ENCODE results near the gene IPO11.
"Not testable (repeated sequence)": the region's sequence is repeated elsewhere in the genome, so short reads cannot be mapped to it uniquely, and the experiment has no call there.

The IPO11 gene

DNA sequence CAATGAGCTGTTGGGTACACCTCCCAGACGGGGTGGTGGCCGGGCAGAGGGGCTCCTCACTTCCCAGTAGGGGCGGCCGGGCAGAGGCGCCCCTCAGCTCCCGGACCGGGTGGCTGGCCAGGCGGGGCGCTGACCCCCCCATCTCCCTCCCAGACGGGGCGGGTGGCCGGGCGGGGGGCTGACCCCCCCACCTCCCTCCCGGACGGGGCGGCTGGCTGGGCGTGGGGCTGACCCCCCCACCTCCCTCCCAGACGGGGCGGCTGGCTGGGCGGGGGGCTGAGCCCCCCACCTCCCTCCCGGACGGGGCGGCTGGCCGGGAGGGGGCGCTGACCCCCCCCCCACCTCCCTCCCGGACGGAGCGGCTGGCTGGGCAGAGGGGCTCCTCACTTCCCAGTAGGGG lies 100.5 kb downstream of the IPO11 start:
- DNase-seq (ENCODE audit: low read depth in 2 of 2): not testable (repeated sequence)

DNA sequence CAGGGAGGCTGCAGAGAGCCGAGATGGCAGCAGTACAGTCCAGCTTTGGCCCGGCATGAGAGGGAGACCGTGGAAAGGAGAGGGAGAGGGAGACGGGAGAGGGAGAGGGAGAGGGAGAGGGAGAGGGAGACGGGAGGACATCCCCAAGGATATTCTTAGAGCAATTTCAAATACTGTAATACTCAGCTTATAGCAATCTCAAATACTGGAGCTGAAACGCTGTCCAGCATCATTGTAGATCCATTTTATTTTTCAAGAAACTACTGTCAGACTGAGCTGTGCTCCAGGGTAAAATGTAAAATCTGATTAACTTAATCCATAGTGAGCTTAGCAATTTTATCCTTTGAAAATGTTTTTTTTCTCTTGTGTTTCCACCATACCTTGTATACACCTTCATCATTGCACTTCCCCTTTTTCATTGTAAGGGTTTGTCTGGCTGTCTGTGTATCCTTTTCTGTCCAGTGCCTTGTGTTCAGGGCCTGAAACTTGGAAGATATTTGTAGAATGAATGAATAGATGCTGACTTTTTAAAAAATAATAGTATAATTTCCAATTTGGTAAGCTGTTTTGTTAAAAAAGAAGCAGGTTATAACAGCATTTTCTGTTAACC lies 102.1 kb downstream of the IPO11 start:
- DNase-seq (ENCODE audit: low read depth in 2 of 2): no peak

DNA sequence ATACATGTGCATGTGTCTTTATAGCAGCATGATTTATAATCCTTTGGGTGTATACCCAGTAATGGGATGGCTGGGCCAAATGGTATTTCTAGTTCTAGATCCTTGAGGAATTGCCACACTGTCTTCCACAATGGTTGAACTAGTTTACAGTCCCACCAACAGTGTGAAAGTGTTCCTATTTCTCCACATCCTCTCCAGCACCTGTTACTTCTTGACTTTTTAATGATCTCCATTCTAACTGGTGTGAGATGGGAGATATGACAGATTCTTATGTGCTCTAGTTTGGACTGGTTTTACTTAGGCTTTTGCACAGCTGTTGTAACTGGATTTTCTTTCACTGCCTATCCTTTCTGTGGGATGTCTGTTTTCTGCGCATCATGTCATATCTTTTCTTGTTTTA lies 108.2 kb downstream of the IPO11 start:
- not testable (repeated sequence) for DNase-seq (ENCODE audit: low read depth in 2 of 2)

DNA sequence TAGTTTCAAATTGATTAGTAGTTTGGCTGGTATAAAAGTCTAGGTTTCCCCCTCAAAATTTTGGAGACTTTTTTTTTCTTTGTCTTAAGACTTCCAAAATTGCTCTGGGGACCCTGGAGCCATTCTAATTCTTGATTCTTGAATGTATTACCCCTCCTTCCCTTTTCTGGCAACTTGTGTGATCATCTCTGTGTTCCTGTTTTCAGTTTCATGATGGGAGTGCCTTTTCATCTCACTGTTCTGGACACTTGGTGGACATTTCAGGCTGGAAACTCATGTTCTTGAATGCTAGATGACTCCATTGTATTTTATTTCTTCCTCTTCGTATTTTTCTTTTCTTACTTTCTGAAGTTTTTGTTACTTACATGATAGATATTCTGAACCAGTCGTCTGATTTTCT lies 108.8 kb downstream of the IPO11 start:
- DNase-seq (ENCODE audit: low read depth in 2 of 2): no peak

DNA sequence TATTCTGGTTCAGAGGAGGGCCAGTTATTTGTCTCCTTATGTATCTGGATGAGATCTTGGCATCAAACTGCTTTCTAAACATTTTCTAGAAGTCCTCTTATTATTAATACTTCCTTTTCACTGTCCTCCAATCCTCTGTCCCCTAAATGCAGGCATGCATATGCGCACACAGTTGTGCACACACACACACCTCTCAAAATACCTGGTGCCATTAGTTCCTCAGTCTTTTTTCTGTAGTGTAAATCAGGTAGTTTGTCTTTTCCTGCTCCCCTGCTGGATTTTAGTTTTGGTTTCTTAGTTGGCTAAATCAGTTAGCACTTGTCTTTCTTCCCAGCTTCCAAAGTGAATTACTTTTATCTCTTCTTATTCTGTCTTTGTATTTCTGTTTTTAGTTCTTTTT lies 110.2 kb downstream of the IPO11 start:
- no peak for DNase-seq (ENCODE audit: low read depth in 2 of 2)

DNA sequence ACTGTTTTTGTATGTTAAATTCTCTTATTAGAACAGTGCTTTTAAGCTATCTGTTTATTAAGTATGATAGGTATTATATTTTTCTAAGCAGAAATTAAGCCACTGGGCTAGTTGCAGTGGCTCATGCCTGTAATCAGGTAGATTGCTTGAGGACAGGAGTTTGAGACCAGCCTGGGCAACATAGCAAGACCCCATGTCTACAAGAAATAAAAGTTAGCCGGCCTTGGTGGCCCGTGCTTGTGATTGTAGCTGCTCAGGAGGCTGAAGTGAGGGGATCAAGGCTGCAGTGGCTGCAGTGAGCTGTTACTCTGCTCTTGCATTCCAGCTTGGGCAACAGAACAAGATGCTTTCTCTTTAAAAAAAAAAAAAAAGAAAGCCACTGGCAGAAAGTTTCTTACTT lies 121.0 kb downstream of the IPO11 start:
- DNase-seq (ENCODE audit: low read depth in 2 of 2): no peak

DNA sequence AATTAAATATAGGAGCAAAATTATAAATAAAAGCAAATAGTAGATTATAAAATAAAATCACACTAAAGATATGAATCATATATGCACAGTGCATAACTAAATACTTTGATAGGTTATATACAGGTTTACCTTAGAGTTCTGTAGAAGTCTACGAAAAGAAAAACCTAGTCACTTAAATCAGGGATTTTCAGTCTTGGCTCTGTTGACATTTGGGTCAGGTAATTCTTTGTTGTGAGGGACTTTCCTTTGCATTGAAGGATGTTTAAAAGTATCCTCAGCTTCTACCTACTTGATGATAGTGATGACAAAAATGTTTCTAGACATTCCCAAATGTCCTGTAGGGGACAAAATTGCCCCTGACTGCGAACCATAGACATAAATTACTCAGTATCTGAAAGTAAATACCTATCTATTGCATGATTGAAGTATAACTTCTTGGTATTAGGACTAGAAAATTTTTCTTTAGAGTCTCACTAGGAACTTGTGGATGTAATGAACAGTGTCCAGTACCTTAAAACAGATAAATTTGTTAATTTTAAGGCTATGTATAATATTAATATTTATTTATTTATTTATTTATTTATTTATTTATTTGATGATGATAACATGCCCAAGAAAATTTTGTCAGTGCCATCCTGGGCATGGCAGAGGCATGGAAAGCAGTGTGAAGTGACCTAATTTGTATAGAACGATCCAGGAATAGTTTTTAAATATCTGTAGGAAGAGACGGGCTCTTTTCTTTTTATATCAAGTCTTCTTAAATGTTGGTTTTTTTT lies 122.1 kb downstream of the IPO11 start:
- no peak for DNase-seq (ENCODE audit: low read depth in 2 of 2)

DNA sequence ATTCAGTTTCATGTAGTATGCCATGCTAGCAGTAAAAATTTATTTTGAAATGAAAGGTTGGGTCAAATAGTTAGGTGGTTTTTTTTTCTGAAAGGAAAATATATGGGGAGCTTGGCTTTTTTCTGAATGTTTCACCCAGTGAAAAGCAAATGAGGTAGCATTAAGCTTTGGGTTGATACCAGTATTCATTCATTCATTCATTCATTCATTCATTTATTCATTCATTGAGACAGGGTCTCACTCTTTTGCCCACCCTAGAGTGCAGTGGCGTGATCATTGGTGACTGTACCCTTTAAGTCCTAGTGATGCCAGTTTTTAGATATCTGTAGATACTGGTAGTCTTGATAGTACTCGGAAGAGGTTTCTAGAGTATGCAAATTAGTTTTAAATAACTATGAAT lies 123.7 kb downstream of the IPO11 start:
- DNase-seq (ENCODE audit: low read depth in 2 of 2): no peak

DNA sequence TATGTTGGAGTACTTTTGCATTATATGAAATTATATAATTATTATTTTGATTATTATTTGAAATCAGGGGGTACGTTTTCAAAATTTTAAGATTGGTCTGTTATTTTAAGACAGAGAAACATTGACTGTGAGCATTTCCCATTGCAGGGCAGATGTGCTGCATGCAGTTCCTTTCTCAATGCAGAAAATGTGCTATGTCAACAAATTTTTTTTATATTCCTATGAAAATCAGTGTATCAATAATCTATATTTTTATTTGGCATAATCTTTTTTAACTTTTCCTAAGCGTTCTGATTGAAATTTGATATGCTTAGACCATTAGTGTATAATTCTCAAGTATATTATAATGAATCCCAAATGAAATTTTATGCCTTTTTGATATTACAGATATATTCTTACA lies 124.2 kb downstream of the IPO11 start:
- no peak for DNase-seq (ENCODE audit: low read depth in 2 of 2)

DNA sequence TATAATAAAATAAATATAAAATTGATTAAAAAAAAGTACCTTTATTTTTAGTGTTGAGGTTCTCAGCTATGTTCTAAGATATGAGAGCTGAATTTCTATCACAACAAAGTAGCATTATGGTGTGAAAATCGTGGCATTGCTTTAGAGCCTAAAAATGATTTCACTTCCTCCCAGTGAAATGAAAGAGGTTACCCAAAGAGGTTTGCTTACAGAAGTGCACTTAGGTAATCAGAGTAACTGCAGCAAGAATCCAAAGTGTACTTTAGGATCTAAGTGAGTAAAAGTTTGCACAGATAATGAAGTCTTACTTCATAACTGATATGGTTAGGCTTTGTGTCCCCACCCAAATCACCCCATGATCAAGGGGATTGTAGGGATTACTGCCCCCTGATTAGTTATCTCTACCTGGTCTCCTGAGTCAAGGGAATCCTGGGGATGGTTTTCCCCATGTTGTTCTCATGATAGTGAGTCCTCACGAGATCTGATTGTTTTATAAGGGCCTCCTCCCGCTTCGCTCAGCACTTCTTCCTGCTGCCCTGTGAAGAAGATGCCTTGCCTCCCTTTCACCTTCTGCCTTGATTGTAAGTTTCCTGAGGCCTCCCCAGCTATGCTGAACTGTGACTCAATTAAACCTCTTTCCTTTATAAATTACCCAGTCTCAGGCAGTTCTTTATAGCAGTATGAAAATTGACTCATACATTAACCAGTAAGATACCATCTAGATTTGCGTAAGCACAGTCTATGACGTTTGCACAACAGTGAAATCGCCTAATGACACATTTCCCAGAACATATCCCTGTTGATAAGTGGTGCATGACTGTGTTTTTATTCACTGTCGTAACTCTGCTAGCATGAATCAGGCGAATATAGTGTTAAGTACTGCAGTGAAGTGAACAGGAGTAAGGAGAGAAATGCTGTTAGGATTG lies 125.7 kb downstream of the IPO11 start:
- DNase-seq (ENCODE audit: low read depth in 2 of 2): no peak

DNA sequence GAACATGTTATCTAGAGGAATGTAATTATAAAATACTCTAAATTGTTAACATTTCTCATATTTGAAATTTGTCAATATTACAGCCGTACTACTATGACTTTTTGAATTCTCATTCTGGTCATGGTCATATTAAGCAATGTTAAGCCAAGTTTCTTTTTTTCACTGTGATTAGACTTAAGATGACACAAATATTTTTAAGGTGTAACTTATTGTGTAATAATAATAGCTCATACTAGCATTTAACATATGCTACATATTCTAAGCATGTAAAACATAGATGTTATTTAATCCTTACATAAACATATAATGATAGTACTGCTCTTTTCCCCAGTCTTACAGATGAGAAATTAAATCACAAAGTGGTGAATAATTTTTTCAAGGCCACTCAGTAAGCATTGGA lies 130.2 kb downstream of the IPO11 start:
- DNase-seq (ENCODE audit: low read depth in 2 of 2): no peak

DNA sequence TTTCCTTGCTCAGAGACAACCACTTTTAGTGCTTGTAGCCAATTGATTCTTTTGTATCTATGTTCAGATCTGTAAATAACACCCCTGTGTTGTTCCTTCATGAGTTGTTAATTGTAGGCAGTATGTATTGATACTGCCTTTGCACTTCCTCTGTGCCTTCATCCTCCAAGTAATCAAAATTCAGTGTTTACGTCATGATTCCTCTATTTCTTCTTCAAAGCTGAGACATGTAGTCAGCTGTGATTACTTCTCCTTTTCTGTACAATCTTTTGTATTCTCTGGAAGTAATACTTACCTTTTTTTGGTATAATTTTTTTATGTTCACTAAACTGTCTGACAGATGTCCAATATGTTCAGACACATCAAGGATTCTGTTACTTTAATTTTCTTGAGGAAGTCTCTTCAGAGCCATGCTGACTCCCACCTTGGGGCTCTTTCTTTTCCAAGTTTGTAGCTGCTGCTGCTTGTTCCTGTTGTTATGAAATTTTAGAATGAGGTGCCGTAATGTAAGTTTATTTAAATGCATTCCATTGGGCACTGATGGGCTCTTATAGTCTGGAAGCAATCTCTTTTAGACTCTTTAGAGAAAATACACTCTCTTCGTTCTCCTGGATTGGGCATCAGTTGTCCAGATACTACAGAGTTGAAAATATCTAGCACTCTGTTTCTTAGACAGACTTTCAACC lies 135.5 kb downstream of the IPO11 start:
- DNase-seq (ENCODE audit: low read depth in 2 of 2): no peak

DNA sequence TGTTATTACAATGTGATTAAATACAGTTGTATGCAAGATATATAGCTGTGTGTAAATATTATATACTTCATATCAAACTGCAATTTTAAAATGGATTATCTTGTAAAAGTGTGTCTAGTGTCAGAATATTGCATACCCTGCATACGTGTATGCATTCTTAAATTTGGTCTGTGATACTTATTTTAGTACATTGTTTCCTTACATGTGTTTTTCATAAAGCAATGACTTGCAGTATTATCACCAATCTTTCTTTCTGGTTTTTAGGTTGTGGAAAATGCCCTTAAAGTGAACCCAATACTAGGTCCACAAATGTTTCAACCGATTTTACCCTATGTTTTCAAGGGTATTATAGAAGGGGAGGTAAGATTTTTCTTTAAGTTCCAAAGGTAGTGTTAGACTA lies 137.5 kb downstream of the IPO11 start:
- no peak for DNase-seq (ENCODE audit: low read depth in 2 of 2)

DNA sequence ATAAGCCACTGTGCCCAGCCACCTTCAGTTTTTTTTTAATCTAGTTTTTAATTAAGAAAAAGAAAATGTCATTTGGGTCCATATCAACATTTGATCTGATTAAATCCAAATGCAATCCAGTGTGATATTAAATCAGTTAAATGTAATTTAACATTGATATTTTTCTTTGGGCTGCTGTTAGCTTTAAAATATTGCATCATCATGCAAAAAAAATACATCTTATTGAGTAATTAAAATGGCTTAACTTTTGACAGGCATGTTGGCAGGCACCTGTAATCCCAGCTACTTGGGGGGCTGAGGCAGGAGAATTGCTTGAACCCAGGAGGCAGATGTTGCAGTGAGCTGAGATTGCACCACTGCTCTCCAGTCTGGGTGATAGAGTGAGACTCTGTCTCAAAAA lies 143.4 kb downstream of the IPO11 start:
- DNase-seq (ENCODE audit: low read depth in 2 of 2): no peak

DNA sequence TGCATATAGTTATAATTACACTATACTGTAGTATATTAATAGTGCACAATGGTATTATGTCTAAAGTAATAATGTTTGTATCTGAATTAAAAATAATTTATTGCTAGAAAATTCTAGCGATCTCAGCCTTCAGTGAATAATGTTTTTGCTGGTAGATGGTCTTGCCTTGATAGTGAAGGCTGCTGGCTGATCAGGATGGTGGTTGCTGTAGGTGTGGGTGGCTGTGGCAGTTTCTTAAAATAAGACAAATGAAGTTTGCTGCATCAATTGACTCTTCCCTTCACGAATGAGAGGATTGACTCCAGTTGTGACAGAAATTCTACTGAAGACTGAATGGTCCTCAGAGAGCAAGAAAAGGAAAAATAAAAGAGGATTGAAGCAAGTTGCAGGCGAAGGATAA lies 146.4 kb downstream of the IPO11 start:
- no peak for DNase-seq (ENCODE audit: low read depth in 2 of 2)

DNA sequence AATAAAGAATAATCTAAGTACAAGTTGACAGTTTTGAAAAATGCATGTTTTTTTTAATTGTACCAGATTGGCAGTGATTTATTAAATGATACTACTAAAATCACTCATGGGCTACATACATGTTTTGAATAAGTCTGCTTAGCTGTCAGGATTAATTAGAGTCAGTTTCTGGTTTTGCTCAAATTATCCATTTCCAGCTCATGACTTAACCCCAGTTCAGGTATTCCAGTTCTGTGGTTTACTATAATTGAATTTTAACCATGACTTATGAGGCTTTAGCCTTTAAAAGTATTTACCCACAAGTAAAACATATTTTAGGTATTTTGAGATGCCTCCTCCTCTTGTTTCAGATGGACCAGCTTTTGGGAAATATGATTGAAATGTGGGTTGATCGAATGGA lies 148.2 kb downstream of the IPO11 start:
- no peak for DNase-seq (ENCODE audit: low read depth in 2 of 2)

DNA sequence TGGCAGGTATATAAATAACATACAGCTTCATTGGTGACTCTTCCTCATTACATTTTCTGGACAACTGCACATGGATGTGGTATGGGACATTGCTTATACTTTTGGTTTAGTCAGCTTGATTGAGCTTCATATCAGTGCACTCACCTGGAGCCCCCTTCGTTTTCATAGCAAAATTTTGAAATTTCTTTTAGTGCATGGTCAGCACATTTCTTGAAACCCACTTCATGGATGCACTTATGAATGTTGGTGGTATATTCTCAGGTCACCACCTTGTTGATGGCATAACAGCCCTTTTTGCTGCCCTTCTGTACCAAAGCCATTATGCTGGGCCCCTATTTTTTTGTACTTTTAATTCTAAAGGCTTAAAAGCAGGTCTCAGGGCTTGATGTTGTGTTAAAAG lies 149.3 kb downstream of the IPO11 start:
- no peak for DNase-seq (ENCODE audit: low read depth in 2 of 2)

DNA sequence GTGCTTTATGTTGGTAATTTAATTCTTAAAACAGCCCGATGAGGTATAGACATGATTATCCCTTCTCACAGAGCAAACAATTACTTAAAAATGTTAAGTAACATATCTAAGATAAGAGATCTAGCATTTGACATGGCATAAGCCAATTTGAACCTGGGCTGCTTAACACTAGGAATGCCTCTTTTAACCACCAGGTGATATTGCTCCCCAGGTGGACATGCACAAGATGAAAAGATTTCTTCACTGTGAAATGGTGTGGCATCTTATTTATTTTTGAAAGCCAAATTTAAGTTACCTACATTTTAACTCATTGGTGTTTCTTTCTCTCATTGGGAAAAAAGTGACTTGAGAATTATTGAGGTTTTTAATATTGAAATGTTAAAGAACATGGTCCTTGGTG lies 150.3 kb downstream of the IPO11 start:
- no peak for DNase-seq (ENCODE audit: low read depth in 2 of 2)

DNA sequence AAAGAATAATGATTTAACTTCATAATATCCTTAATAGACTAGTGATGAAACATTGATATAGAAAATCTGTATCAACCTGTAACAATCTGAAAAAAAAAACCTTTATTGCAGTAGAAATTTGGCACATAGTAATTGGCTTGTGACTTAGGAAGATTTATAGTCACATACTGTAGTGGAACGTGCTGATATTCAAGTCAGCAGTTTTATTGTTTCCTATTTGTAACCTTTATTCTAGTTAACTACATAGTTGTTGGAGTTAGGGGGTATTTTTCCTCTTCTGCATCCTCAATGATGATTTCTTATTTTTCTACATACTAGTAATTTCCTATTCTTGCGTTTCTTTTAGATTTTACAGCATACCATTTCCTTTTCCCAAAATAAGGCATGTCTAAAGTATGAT lies 151.5 kb downstream of the IPO11 start:
- DNase-seq (ENCODE audit: low read depth in 2 of 2): no peak

DNA sequence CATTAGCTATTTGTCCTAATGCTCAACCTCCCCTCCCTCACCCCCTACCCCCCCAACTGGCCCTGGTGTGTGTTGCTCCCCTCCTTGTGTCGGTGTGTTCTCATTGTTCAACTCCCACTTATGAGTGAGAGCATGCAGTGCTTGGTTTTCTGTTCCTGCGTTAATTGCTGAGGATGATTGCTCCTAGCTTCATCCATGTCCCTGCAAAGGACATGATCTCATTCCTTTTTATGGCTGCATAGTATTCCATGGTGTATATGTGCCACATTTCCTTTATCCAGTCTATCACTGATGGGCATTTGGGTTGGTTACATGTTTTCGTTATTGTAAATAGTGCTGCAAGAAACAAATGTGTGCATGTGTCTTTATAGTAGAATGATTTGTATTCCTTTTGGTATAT lies 153.2 kb downstream of the IPO11 start:
- DNase-seq (ENCODE audit: low read depth in 2 of 2): not testable (repeated sequence)

DNA sequence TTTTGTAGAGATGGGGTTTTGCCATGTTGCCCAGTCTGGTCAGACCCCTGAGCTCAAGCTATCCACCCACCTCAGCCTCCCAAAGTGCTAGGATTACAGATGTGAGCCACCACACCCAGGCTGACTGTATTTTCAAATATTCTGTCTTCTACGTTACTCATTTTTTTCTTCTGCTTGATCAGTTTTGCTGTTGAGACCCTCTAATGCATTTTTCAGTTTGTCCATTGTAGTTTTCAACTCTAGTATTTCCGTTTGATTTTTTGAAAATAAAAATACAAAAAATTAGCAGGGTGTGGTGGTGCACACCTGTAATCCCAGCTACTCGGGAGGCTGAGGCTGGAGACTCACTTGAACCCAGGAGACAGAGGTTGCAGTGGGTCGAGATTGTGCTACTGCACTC lies 155.6 kb downstream of the IPO11 start:
- no peak for DNase-seq (ENCODE audit: low read depth in 2 of 2)

DNA sequence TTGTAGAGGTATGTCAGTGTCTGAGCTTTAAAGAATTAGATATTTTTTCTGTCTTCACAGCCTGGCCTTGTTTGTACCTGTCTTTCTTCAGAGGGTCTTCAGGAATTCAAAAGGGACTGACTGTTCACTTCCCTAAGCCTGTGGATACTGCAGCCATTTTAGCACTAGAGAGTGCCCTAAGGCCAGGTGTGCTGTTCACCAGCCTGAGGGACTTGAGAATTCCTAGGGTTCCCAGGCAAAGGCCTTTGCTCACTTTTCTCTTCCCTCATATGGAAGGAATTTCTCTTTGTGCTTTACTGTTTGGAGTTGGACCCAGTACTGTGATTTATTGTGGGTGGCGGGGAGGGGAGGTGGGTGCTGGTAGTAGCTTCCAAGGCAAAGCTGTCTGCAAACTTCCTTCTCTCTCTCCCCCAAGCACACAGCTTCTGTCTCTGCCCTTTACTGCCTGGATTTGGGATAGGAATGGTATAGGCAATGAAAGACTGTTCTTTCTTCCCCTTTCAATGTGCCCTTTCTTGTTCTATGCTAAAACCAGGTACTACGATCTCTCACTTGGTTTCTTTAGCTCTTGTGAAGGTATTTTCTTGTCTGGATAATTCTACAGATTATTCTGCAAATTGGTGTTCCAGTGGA lies 156.4 kb downstream of the IPO11 start:
- no peak for DNase-seq (ENCODE audit: low read depth in 2 of 2)
